ENCODE results near the gene RNPS1. TPM values are rescaled to one million over a fixed set of nuclear protein-coding genes. Genes with fewer than 3 reads are reported as not detected.

The RNPS1 gene
- total and polyA plus RNA-seq, 2 experiments from 2014 or later = 315 to 384 TPM

MicroRNAs encoded within 50 kb of the gene (microRNA counts, 767-probe panel; counts per million panel counts)
- not detected for microRNA hsa-miR-940

Small RNAs within 50 kb of the gene (microRNA-seq; reads per million reads assigned to microRNA genes)
- gene MIR3677 (not detected), gene MIR4717 (not detected)

Small RNAs within 50 kb of the gene (small RNA-seq; reads per million reads assigned to genes)
- gene MIR3677 (ENCODE audit: low replicate concordance) (not detected), gene MIR4717 (ENCODE audit: low replicate concordance) (not detected)

Other genes starting within 250 kb of the RNPS1 start
- 1.9 and 4.5 TPM in 2 replicates for gene NPW, start 248.3 kb downstream of the RNPS1 start, total RNA-seq (2014; rRNA removed; shearing (Covaris generic))
- gene NPW, start 248.3 kb downstream of the RNPS1 start, polyA plus RNA-seq (2016; fragmentation: Nextera tagmentation; extraction: Ambion mirVana) = 37.0 and 37.6 TPM in 2 replicates
- 15.4 and 16.5 TPM in 2 replicates for gene NHERF2, start 241.2 kb downstream of the RNPS1 start, total RNA-seq (2014; rRNA removed; shearing (Covaris generic))
- 12.0 and 21.0 TPM in 2 replicates for gene NHERF2, start 241.2 kb downstream of the RNPS1 start, polyA plus RNA-seq (2016; fragmentation: Nextera tagmentation; extraction: Ambion mirVana)
- gene NTHL1, start 220.3 kb downstream of the RNPS1 start, total RNA-seq (2014; rRNA removed; shearing (Covaris generic)) = 84.6 and 97.1 TPM in 2 replicates
- gene NTHL1, start 220.3 kb downstream of the RNPS1 start, polyA plus RNA-seq (2016; fragmentation: Nextera tagmentation; extraction: Ambion mirVana) = 87.9 and 94.9 TPM in 2 replicates
- gene TSC2, start 220.1 kb downstream of the RNPS1 start, total RNA-seq (2014; rRNA removed; shearing (Covaris generic)) = 81.4 and 93.0 TPM in 2 replicates
- gene TSC2, start 220.1 kb downstream of the RNPS1 start, polyA plus RNA-seq (2016; fragmentation: Nextera tagmentation; extraction: Ambion mirVana) = 36.3 and 40.5 TPM in 2 replicates
- gene PKD1, start 132.2 kb downstream of the RNPS1 start, total RNA-seq (2014; rRNA removed; shearing (Covaris generic)) = 75.5 and 107 TPM in 2 replicates
- gene PKD1, start 132.2 kb downstream of the RNPS1 start, polyA plus RNA-seq (2016; fragmentation: Nextera tagmentation; extraction: Ambion mirVana) = 18.5 and 21.1 TPM in 2 replicates
- 3.7 and 4.1 TPM in 2 replicates for gene RAB26, start 119.5 kb downstream of the RNPS1 start, total RNA-seq (2014; rRNA removed; shearing (Covaris generic))
- 8.7 and 11.6 TPM in 2 replicates for gene RAB26, start 119.5 kb downstream of the RNPS1 start, polyA plus RNA-seq (2016; fragmentation: Nextera tagmentation; extraction: Ambion mirVana)
- 133 and 143 TPM in 2 replicates for gene TRAF7, start 112.3 kb downstream of the RNPS1 start, total RNA-seq (2014; rRNA removed; shearing (Covaris generic))
- gene TRAF7, start 112.3 kb downstream of the RNPS1 start, polyA plus RNA-seq (2016; fragmentation: Nextera tagmentation; extraction: Ambion mirVana) = 36.4 and 41.4 TPM in 2 replicates
- gene CASKIN1, start 71.5 kb downstream of the RNPS1 start, total RNA-seq (2014; rRNA removed; shearing (Covaris generic)) = 2.4 and 6.2 TPM in 2 replicates
- 1.0 TPM in 2 replicates for gene CASKIN1, start 71.5 kb downstream of the RNPS1 start, polyA plus RNA-seq (2016; fragmentation: Nextera tagmentation; extraction: Ambion mirVana)
- 98.1 and 138 TPM in 2 replicates for gene MLST8, start 62.7 kb downstream of the RNPS1 start, total RNA-seq (2014; rRNA removed; shearing (Covaris generic))
- 55.3 and 58.8 TPM in 2 replicates for gene MLST8, start 62.7 kb downstream of the RNPS1 start, polyA plus RNA-seq (2016; fragmentation: Nextera tagmentation; extraction: Ambion mirVana)
- gene BRICD5, start 57.3 kb downstream of the RNPS1 start, total RNA-seq (2014; rRNA removed; shearing (Covaris generic)) = 3.8 and 5.3 TPM in 2 replicates
- gene BRICD5, start 57.3 kb downstream of the RNPS1 start, polyA plus RNA-seq (2016; fragmentation: Nextera tagmentation; extraction: Ambion mirVana) = 4.8 and 6.3 TPM in 2 replicates
- gene PGP, start 53.3 kb downstream of the RNPS1 start, total RNA-seq (2014; rRNA removed; shearing (Covaris generic)) = 59.3 and 80.3 TPM in 2 replicates
- 44.4 and 52.1 TPM in 2 replicates for gene PGP, start 53.3 kb downstream of the RNPS1 start, polyA plus RNA-seq (2016; fragmentation: Nextera tagmentation; extraction: Ambion mirVana)
- 42.0 and 45.5 TPM in 2 replicates for gene E4F1, start 44.5 kb downstream of the RNPS1 start, total RNA-seq (2014; rRNA removed; shearing (Covaris generic))
- 22.6 and 22.7 TPM in 2 replicates for gene E4F1, start 44.5 kb downstream of the RNPS1 start, polyA plus RNA-seq (2016; fragmentation: Nextera tagmentation; extraction: Ambion mirVana)
- gene DNASE1L2, start 31.7 kb downstream of the RNPS1 start, total RNA-seq (2014; rRNA removed; shearing (Covaris generic)) = 0.66 TPM in 1 of 2 replicates, not detected in the other
- gene DNASE1L2, start 31.7 kb downstream of the RNPS1 start, polyA plus RNA-seq (2016; fragmentation: Nextera tagmentation; extraction: Ambion mirVana) = 0.23 and 0.42 TPM in 2 replicates
- 117 and 118 TPM in 2 replicates for gene ECI1, start 16.5 kb downstream of the RNPS1 start, total RNA-seq (2014; rRNA removed; shearing (Covaris generic))
- gene ECI1, start 16.5 kb downstream of the RNPS1 start, polyA plus RNA-seq (2016; fragmentation: Nextera tagmentation; extraction: Ambion mirVana) = 143 and 152 TPM in 2 replicates
- 3.2 and 4.1 TPM in 2 replicates for gene ABCA3, start 72.6 kb upstream of the RNPS1 start, total RNA-seq (2014; rRNA removed; shearing (Covaris generic))
- gene ABCA3, start 72.6 kb upstream of the RNPS1 start, polyA plus RNA-seq (2016; fragmentation: Nextera tagmentation; extraction: Ambion mirVana) = 1.8 and 3.0 TPM in 2 replicates
- 53.0 and 54.2 TPM in 2 replicates for gene CCNF, start 161.3 kb upstream of the RNPS1 start, total RNA-seq (2014; rRNA removed; shearing (Covaris generic))
- 21.2 and 24.5 TPM in 2 replicates for gene CCNF, start 161.3 kb upstream of the RNPS1 start, polyA plus RNA-seq (2016; fragmentation: Nextera tagmentation; extraction: Ambion mirVana)
- gene TEDC2, start 192.0 kb upstream of the RNPS1 start, total RNA-seq (2014; rRNA removed; shearing (Covaris generic)) = 86.5 and 98.9 TPM in 2 replicates
- 50.2 and 50.6 TPM in 2 replicates for gene TEDC2, start 192.0 kb upstream of the RNPS1 start, polyA plus RNA-seq (2016; fragmentation: Nextera tagmentation; extraction: Ambion mirVana)
- gene NTN3, start 203.2 kb upstream of the RNPS1 start, total RNA-seq (2014; rRNA removed; shearing (Covaris generic)) = 1.7 and 3.0 TPM in 2 replicates
- 0.10 TPM in 1 of 2 replicates, not detected in the other for gene NTN3, start 203.2 kb upstream of the RNPS1 start, polyA plus RNA-seq (2016; fragmentation: Nextera tagmentation; extraction: Ambion mirVana)
- 19.3 and 21.0 TPM in 2 replicates for gene TBC1D24, start 207.0 kb upstream of the RNPS1 start, total RNA-seq (2014; rRNA removed; shearing (Covaris generic))
- gene TBC1D24, start 207.0 kb upstream of the RNPS1 start, polyA plus RNA-seq (2016; fragmentation: Nextera tagmentation; extraction: Ambion mirVana) = 5.4 and 6.1 TPM in 2 replicates
- 98.2 and 109 TPM in 2 replicates for gene ATP6V0C, start 245.8 kb upstream of the RNPS1 start, total RNA-seq (2014; rRNA removed; shearing (Covaris generic))
- gene ATP6V0C, start 245.8 kb upstream of the RNPS1 start, polyA plus RNA-seq (2016; fragmentation: Nextera tagmentation; extraction: Ambion mirVana) = 154 and 162 TPM in 2 replicates

Measured in GM23338 (cell line).